Activated T-cell treated with anti-CD3 and anti-CD28 coated beads, Interleukin-2, amount 50 U/mL, for 24 hours (primary cell): Measurements from ENCODE around the gene ISYNA1.

Source experiments
- DNase-seq: peaks from one replicate; pipeline ENCODE4 v3.0.0-alpha.2; 2020
- H3K27ac Mint-ChIP-seq: 2 replicates; pipeline ENCODE4 v1.8.0; 2020; ENCODE audit warnings: mild to moderate bottlenecking, mixed read lengths
- H3K27me3 Mint-ChIP-seq: 2 replicates; pipeline ENCODE4 v1.8.0; 2020; ENCODE audit warnings: mixed read lengths
- H3K36me3 Mint-ChIP-seq: 2 replicates; pipeline ENCODE4 v1.8.0; 2020; ENCODE audit warnings: low read depth, mixed read lengths
- H3K4me1 Mint-ChIP-seq: 2 replicates; pipeline ENCODE4 v1.8.0; 2020; ENCODE audit warnings: low read depth, mixed read lengths
- H3K4me3 Mint-ChIP-seq: 2 replicates; pipeline ENCODE4 v1.8.0; 2020; ENCODE audit warnings: mild to moderate bottlenecking, moderate library complexity, mixed read lengths
- H3K9me3 Mint-ChIP-seq: 2 replicates; pipeline ENCODE4 v1.8.0; 2020; ENCODE audit warnings: mixed read lengths

Gene ISYNA1

GRCh38 chr19:18442941-18443340 lies 5.0 kb upstream of the ISYNA1 start:
- Mint-ChIP-seq H3K27me3 (no peaks in the 10 kb centered on the region), H3K9me3 (peaks cover 2% of the 10 kb centered on the region), H3K4me3 (no peak overlapping the region), H3K4me1 (peaks cover 15% of the 10 kb centered on the region), H3K36me3 (peaks cover 49% of the 10 kb centered on the region), H3K27ac (peak overlapping the region; percentile 88)
- no peak for DNase-seq

GRCh38 chr19:18441804-18442788 lies 4.2 kb upstream of the ISYNA1 start:
- Mint-ChIP-seq H3K9me3 (peaks cover 2% of the 10 kb centered on the region), H3K4me3 (peak overlapping the region; percentile 3), H3K27me3 (no peaks in the 10 kb centered on the region), H3K4me1 (peaks cover 19% of the 10 kb centered on the region), H3K27ac (peak overlapping the region; percentile 88), H3K36me3 (peaks cover 41% of the 10 kb centered on the region)
- DNase-seq = no peak

DNA sequence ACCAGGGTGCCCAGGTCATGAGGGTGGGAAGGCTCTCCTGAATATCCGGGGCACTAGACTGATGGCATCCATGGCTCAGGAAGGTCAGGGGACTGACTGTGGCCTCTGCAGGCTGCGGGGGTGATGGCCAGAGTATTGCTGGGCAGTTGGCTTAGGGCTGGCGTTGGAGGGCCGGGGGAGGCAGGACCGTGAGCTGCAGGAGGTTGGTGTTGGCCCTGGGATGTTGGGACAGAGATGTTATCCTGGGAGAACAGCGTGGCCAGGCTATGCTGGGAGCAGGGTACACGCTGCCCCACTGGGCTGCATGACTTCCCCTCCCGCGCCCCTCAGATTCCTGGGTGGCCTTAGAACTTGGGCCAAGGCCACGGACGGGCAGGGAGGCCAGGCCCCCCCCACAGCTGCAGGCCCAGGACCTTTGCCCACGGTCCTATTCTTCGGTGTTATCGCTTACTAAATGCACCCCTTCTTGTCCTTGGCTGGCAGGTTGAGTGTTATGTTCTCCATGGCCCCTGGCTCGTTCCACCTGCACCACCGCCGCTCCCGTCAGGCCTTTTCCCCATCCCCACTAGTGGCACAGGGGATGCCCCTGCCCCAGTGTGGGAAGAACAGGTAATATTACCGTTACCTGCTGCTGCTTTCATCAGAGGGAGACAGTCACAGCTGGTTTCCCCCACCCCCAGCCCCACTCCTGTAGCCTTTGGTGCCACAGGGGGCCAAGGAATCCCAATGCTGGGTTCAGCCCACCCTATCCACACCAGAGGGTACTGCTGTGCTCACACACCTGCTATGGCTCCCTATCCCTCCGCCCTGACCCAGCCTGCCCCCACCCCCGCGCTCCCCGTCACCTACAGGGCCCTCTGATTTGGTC lies 3.2 kb upstream of the ISYNA1 start:
- Mint-ChIP-seq H3K9me3 (peaks cover 2% of the 10 kb centered on the region), H3K4me3 (no peak overlapping the region), H3K36me3 (peaks cover 35% of the 10 kb centered on the region), H3K27me3 (no peaks in the 10 kb centered on the region), H3K27ac (peak overlapping the region; percentile 76), H3K4me1 (peaks cover 26% of the 10 kb centered on the region)
- no peak for DNase-seq

GRCh38 chr19:18440415-18440877 lies 2.5 kb upstream of the ISYNA1 start:
- no peak for DNase-seq
- Mint-ChIP-seq H3K36me3 (peaks cover 34% of the 10 kb centered on the region), H3K4me1 (peaks cover 29% of the 10 kb centered on the region), H3K4me3 (no peak overlapping the region), H3K27ac (peak overlapping the region; percentile 50), H3K9me3 (peaks cover 2% of the 10 kb centered on the region), H3K27me3 (no peaks in the 10 kb centered on the region)

DNA sequence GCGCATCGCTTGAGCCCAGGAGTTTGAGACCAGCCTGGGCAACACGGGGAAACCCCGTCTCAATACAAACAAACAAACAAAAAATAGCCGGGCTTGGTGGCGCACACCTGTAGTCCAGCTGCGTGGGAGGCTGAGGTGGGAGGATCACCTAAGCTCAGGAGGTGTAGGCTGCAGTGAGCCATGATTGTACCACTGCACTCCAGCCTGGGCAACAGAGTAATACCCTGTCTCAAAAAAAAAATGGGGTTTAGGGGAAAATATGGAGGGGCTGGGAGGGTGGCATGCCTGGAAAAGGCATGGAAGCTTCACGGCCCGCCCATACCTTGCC lies 1.9 kb upstream of the ISYNA1 start:
- peaks cover 34% of the 10 kb centered on the region for H3K36me3 Mint-ChIP-seq
- no peak overlapping the region for H3K27ac Mint-ChIP-seq
- H3K27me3 Mint-ChIP-seq = no peaks in the 10 kb centered on the region
- peaks cover 2% of the 10 kb centered on the region for H3K9me3 Mint-ChIP-seq
- DNase-seq = no peak
- H3K4me3 Mint-ChIP-seq = no peak overlapping the region
- H3K4me1 Mint-ChIP-seq = peaks cover 29% of the 10 kb centered on the region

- no peak overlapping the region for H3K4me3 Mint-ChIP-seq
- no peak for DNase-seq
- H3K27ac Mint-ChIP-seq = peak overlapping the region; percentile 44
- H3K4me1 Mint-ChIP-seq = peaks cover 33% of the 10 kb centered on the region
- H3K9me3 Mint-ChIP-seq = peaks cover 2% of the 10 kb centered on the region
- H3K36me3 Mint-ChIP-seq = peaks cover 35% of the 10 kb centered on the region
- no peaks in the 10 kb centered on the region for H3K27me3 Mint-ChIP-seq
These were observed 1.3 kb upstream of the ISYNA1 start for GRCh38 chr19:18439025-18439909.

GRCh38 chr19:18438331-18439024 lies 545 bp upstream of the ISYNA1 start:
- peaks cover 2% of the 10 kb centered on the region for H3K9me3 Mint-ChIP-seq
- no peak for DNase-seq
- peaks cover 36% of the 10 kb centered on the region for H3K4me1 Mint-ChIP-seq
- peaks cover 30% of the 10 kb centered on the region for H3K36me3 Mint-ChIP-seq
- H3K27ac Mint-ChIP-seq = no peak overlapping the region
- H3K4me3 Mint-ChIP-seq = no peak overlapping the region
- H3K27me3 Mint-ChIP-seq = no peaks in the 10 kb centered on the region

GRCh38 chr19:18436671-18437490 lies 1.1 kb downstream of the ISYNA1 start:
- no peaks in the 10 kb centered on the region for H3K27me3 Mint-ChIP-seq

GRCh38 chr19:18435842-18436670 lies 1.9 kb downstream of the ISYNA1 start:
- no peaks in the 10 kb centered on the region for H3K9me3 Mint-ChIP-seq
- H3K27ac Mint-ChIP-seq = peak overlapping the region; percentile 71
- no peaks in the 10 kb centered on the region for H3K27me3 Mint-ChIP-seq
- no peak for DNase-seq
- peaks cover 26% of the 10 kb centered on the region for H3K36me3 Mint-ChIP-seq
- H3K4me3 Mint-ChIP-seq = peak overlapping the region; percentile 66
- peaks cover 30% of the 10 kb centered on the region for H3K4me1 Mint-ChIP-seq

More at GRCh38 chr19:18436671-18437490, 1.1 kb downstream of the ISYNA1 start:
- Mint-ChIP-seq H3K36me3 (peaks cover 26% of the 10 kb centered on the region), H3K9me3 (no peaks in the 10 kb centered on the region), H3K4me3 (peak overlapping the region; percentile 66), H3K27ac (peak overlapping the region; percentile 71), H3K4me1 (peaks cover 33% of the 10 kb centered on the region)
- peak; percentile 84 for DNase-seq

DNA sequence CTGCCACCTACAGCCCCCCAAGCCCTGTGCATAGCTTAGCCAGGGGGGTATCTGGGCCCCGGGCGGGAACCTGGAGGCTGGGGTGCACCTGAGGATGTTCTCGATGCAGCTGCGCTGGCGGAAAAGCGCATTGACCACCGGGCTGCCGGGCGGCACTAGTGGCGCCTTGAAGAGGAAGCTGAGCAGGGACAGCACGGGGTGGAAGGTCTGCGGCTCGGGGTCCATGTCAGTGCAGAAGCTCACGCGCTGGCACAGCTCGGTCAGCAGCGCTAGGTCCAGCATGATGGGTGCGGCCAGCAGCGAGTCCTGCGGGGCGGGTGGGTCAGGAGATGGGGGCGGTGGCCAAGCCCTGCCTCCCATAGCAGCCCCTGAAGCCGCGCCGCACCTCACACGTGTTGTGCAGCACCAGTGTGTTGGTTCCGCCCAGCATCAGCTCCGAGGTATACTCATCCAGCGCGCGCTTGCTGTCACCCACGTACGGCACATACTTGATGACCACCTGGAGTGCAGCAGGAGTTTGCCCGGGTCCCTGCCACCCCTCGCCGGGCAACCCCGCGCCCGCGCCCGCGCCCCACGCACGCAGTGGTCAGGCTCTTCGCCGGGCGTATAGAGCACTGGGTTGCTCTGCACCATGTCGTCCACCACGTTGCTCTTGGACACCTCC lies 2.6 kb downstream of the ISYNA1 start:
- H3K9me3 Mint-ChIP-seq = no peaks in the 10 kb centered on the region

GRCh38 chr19:18434411-18435175 lies 3.3 kb downstream of the ISYNA1 start:
- no peak overlapping the region for H3K4me3 Mint-ChIP-seq
- peaks cover 32% of the 10 kb centered on the region for H3K36me3 Mint-ChIP-seq
- DNase-seq = no peak
- peak overlapping the region; percentile 44 for H3K27ac Mint-ChIP-seq
- H3K9me3 Mint-ChIP-seq = no peaks in the 10 kb centered on the region
- peaks cover 33% of the 10 kb centered on the region for H3K4me1 Mint-ChIP-seq
- no peaks in the 10 kb centered on the region for H3K27me3 Mint-ChIP-seq

More for the DNA sequence above, 2.6 kb downstream of the ISYNA1 start:
- no peaks in the 10 kb centered on the region for H3K27me3 Mint-ChIP-seq
- peaks cover 28% of the 10 kb centered on the region for H3K36me3 Mint-ChIP-seq
- no peak for DNase-seq
- no peak overlapping the region for H3K27ac Mint-ChIP-seq
- peaks cover 30% of the 10 kb centered on the region for H3K4me1 Mint-ChIP-seq
- no peak overlapping the region for H3K4me3 Mint-ChIP-seq
